ENCODE data around the gene ABI2.

ABI2 gene

GRCh38 chr2:203455209-203455608 lies 127.0 kb downstream of the ABI2 start:
- H3K9me3 ChIP-seq (replicated peaks; ENCODE audit: insufficient read depth, low read length) = no peaks in the 10 kb centered on the region
- TF ChIP-seq EZH2phosphoT487 (IDR thresholded peaks at IDR 0.05; ENCODE audit: low read length) (no peak), CTCF (IDR thresholded peaks at IDR 0.05; ENCODE audit: low read length) (no peak), EZH2 (optimal IDR thresholded peaks at IDR 0.05; ENCODE audit: low read depth, low read length) (no peak)
- H3K4me2 ChIP-seq (ENCODE audit: low read depth, low read length) = no peak overlapping the region
- no peak for DNase-seq
- no peaks in the 10 kb centered on the region for H3K9me2 ChIP-seq (replicated peaks; ENCODE audit: insufficient read depth, low read length)
- H3F3A ChIP-seq (ENCODE audit: insufficient read depth, low read length) = no peaks in the 10 kb centered on the region
- H3K4me3 ChIP-seq (ENCODE audit: low read length) = no peak overlapping the region
- H3K4me1 ChIP-seq (ENCODE audit: low read length) = no peaks in the 10 kb centered on the region
- no peak overlapping the region for H3K27ac ChIP-seq (ENCODE audit: low read length)
- H3K79me2 ChIP-seq (ENCODE audit: low read length) = no peaks in the 10 kb centered on the region
- no peak overlapping the region for H3K9ac ChIP-seq (ENCODE audit: low read length)
- H2AFZ ChIP-seq (ENCODE audit: low read length) = no peak overlapping the region
- no peaks in the 10 kb centered on the region for H4K20me1 ChIP-seq (ENCODE audit: insufficient read depth, low read length)
- no peaks in the 10 kb centered on the region for H3K36me3 ChIP-seq (replicated peaks; ENCODE audit: insufficient read depth, low read length)
- H3K27me3 ChIP-seq (replicated peaks; ENCODE audit: insufficient read depth, low read length) = no peaks in the 10 kb centered on the region

- H3K4me1 ChIP-seq (ENCODE audit: low read length) = peaks cover 12% of the 10 kb centered on the region
- 0 out of 2 replicates have a peak, but pooled peaks cover 5% of the 10 kb centered on the region for H3F3A ChIP-seq (ENCODE audit: insufficient read depth, low read length)
- H3K27me3 ChIP-seq (replicated peaks; ENCODE audit: insufficient read depth, low read length) = no peaks in the 10 kb centered on the region
- H3K9me3 ChIP-seq (replicated peaks; ENCODE audit: insufficient read depth, low read length) = no peaks in the 10 kb centered on the region
- TF ChIP-seq CTCF (IDR thresholded peaks at IDR 0.05; ENCODE audit: low read length) (no peak), EZH2phosphoT487 (IDR thresholded peaks at IDR 0.05; ENCODE audit: low read length) (no peak), EZH2 (optimal IDR thresholded peaks at IDR 0.05; ENCODE audit: low read depth, low read length) (no peak)
- no peak overlapping the region for H3K4me3 ChIP-seq (ENCODE audit: low read length)
- H4K20me1 ChIP-seq (ENCODE audit: insufficient read depth, low read length) = no peaks in the 10 kb centered on the region
- H3K79me2 ChIP-seq (ENCODE audit: low read length) = no peaks in the 10 kb centered on the region
- no peak for DNase-seq
- H3K27ac ChIP-seq (ENCODE audit: low read length) = no peak overlapping the region
- no peak overlapping the region for H2AFZ ChIP-seq (ENCODE audit: low read length)
- no peaks in the 10 kb centered on the region for H3K9me2 ChIP-seq (replicated peaks; ENCODE audit: insufficient read depth, low read length)
- H3K9ac ChIP-seq (ENCODE audit: low read length) = no peak overlapping the region
- no peak overlapping the region for H3K4me2 ChIP-seq (ENCODE audit: low read depth, low read length)
- H3K36me3 ChIP-seq (replicated peaks; ENCODE audit: insufficient read depth, low read length) = no peaks in the 10 kb centered on the region
Observed at GRCh38 chr2:203461746-203462145, 133.6 kb downstream of the ABI2 start.

- H3K79me2 ChIP-seq (ENCODE audit: low read length) = no peaks in the 10 kb centered on the region
- H3K36me3 ChIP-seq (replicated peaks; ENCODE audit: insufficient read depth, low read length) = no peaks in the 10 kb centered on the region
- no peaks in the 10 kb centered on the region for H3K27me3 ChIP-seq (replicated peaks; ENCODE audit: insufficient read depth, low read length)
- H3K9me3 ChIP-seq (replicated peaks; ENCODE audit: insufficient read depth, low read length) = no peaks in the 10 kb centered on the region
- H3K4me3 ChIP-seq (ENCODE audit: low read length) = no peak overlapping the region
- H3K4me1 ChIP-seq (ENCODE audit: low read length) = peaks cover 16% of the 10 kb centered on the region
- no peaks in the 10 kb centered on the region for H4K20me1 ChIP-seq (ENCODE audit: insufficient read depth, low read length)
- 0 out of 2 replicates have a peak, but pooled peaks cover 5% of the 10 kb centered on the region for H3F3A ChIP-seq (ENCODE audit: insufficient read depth, low read length)
- no peak for DNase-seq
- no peak overlapping the region for H3K27ac ChIP-seq (ENCODE audit: low read length)
- H3K9ac ChIP-seq (ENCODE audit: low read length) = no peak overlapping the region
- H3K4me2 ChIP-seq (ENCODE audit: low read depth, low read length) = no peak overlapping the region
- no peak overlapping the region for H2AFZ ChIP-seq (ENCODE audit: low read length)
- TF ChIP-seq EZH2 (optimal IDR thresholded peaks at IDR 0.05; ENCODE audit: low read depth, low read length) (no peak), CTCF (IDR thresholded peaks at IDR 0.05; ENCODE audit: low read length) (no peak), EZH2phosphoT487 (IDR thresholded peaks at IDR 0.05; ENCODE audit: low read length) (no peak)
- no peaks in the 10 kb centered on the region for H3K9me2 ChIP-seq (replicated peaks; ENCODE audit: insufficient read depth, low read length)
Observed at GRCh38 chr2:203462308-203462707, 134.1 kb downstream of the ABI2 start.

All from MM.1S (cell line).